Natural killer cell (primary cell): ENCODE measurements around the gene PDGFRA. TPM values are rescaled to one million over a fixed set of nuclear protein-coding genes. Genes with fewer than 3 reads are reported as not detected.

Source experiments
- ATAC-seq, 3 donors: fragments of 150-1000 bp in 2 of 3; fragments of 200-7000 bp in 1 of 3; cut with Tn5 transposase; 1 replicate in 1 of 3; 2 replicates in 2 of 3; pipeline ENCODE4 v1.10.0; 2021; ENCODE audit warnings: mild to moderate bottlenecking in 2 of 3, moderate library complexity in 2 of 3
- DNase-seq, 2 donors: peaks; one replicate each; pipeline versions ENCODE4 v3.0.0 to v3.0.0-alpha.2; 2013 to 2021; ENCODE audit warnings: mixed read lengths in 1 of 2
- H3K27ac ChIP-seq: one replicate; pipeline ENCODE4 v1.5.1; 2013; ENCODE audit warnings: mild to moderate bottlenecking, low read length
- H3K27me3 ChIP-seq: one replicate; pipeline ENCODE4 v1.6.1; 2013; ENCODE audit warnings: low read length; ENCODE audit not compliant: control insufficient read depth, insufficient read depth
- H3K36me3 ChIP-seq: one replicate; pipeline ENCODE4 v1.6.1; 2013; ENCODE audit warnings: low read length; ENCODE audit not compliant: control insufficient read depth, insufficient read depth
- H3K4me1 ChIP-seq: one replicate; pipeline ENCODE4 v1.6.1; 2013; ENCODE audit warnings: low read length; ENCODE audit not compliant: control insufficient read depth, insufficient read depth
- H3K4me3 ChIP-seq: one replicate; pipeline ENCODE4 v1.5.1; 2013; ENCODE audit warnings: low read length
- H3K9me3 ChIP-seq: one replicate; pipeline ENCODE4 v1.6.1; 2013; ENCODE audit warnings: low read length; ENCODE audit not compliant: control insufficient read depth, insufficient read depth
- H3K27ac Mint-ChIP-seq, 2 donors: one replicate each; pipeline ENCODE4 v1.8.0; 2022; ENCODE audit warnings: mild to moderate bottlenecking in 2 of 2, mixed read lengths in 2 of 2, moderate library complexity in 1 of 2
- H3K27me3 Mint-ChIP-seq, 2 donors: one replicate each; pipeline ENCODE4 v1.8.0; 2022; ENCODE audit warnings: low read depth in 2 of 2, mixed read lengths in 2 of 2
- H3K36me3 Mint-ChIP-seq: one replicate; pipeline ENCODE4 v1.8.0; 2022; ENCODE audit warnings: mixed read lengths
- H3K4me1 Mint-ChIP-seq, 2 donors: one replicate each; pipeline ENCODE4 v1.8.0; 2022; ENCODE audit warnings: mixed read lengths in 2 of 2
- H3K4me3 Mint-ChIP-seq: one replicate; pipeline ENCODE4 v1.8.0; 2022; ENCODE audit warnings: mild to moderate bottlenecking, moderate library complexity, mixed read lengths
- H3K9me3 Mint-ChIP-seq, 2 donors: one replicate each; pipeline ENCODE4 v1.8.0; 2022; ENCODE audit warnings: mixed read lengths in 2 of 2
- CTCF ChIP-seq: fragments of 200-600 bp; IDR thresholded peaks from one replicate; pipeline ENCODE4 v1.8.0; 2022; ENCODE audit warnings: antibody characterized with exemption
- WGBS: methylation state at CpG from one replicate; pipeline ENCODE4 v1.1.7; 2013; ENCODE audit warnings: missing lambda C conversion rate; ENCODE audit not compliant: insufficient coverage; 5-methylcytosine and 5-hydroxymethylcytosine counted together
- intact Hi-C: fragments of 100-400 bp; cut with micrococcal nuclease; formaldehyde crosslinking; loops from one replicate; pipeline ENCODE4 v1.14.2; 2022
- total RNA-seq, 4 donors: library from RNA; stranded (reverse); fragments of 120-200 nt in 1 of 4; gene quantifications; one replicate each; pipeline versions ENCODE4 v1.2.3 to v1.2.4, GENCODE V29; 2013 to 2022

Gene PDGFRA
- total RNA-seq, 3 donors from 2014 or later (not counting 1 experiment from before 2014, with no cell fraction given) = 0.05 TPM; not detected in 2

- Mint-ChIP-seq H3K4me1 (no peaks in the 10 kb centered on the region), H3K27ac (no peak overlapping the region), H3K9me3 (no peaks in the 10 kb centered on the region), H3K4me3 (no peak overlapping the region), H3K27me3 (peaks cover 10 to 11% of the 10 kb centered on the region in 2 donors), H3K36me3 (no peaks in the 10 kb centered on the region)
- Histone ChIP-seq H3K27me3 (no peaks in the 10 kb centered on the region), H3K4me3 (no peak overlapping the region), H3K27ac (no peak overlapping the region), H3K4me1 (no peaks in the 10 kb centered on the region), H3K9me3 (no peaks in the 10 kb centered on the region), H3K36me3 (no peaks in the 10 kb centered on the region)
- DNase-seq (no peak), ATAC-seq (no peak)
- TF ChIP-seq CTCF = no peak
- WGBS = 6% methylated on average over 2 of the region's 4 CpGs
- intact Hi-C loops = no loop called here
Measured at GRCh38 chr4:54315561-54316538, 86.8 kb downstream of the PDGFRA start.

- ATAC-seq = no peak
- Mint-ChIP-seq H3K36me3 (no peaks in the 10 kb centered on the region), H3K9me3 (no peaks in the 10 kb centered on the region), H3K4me1 (no peaks in the 10 kb centered on the region), H3K4me3 (no peak overlapping the region), H3K27me3 (peaks cover 0 to 13% of the 10 kb centered on the region in 2 donors), H3K27ac (no peak overlapping the region)
- no peaks in the 10 kb centered on the region for H3K36me3 ChIP-seq
- 89% methylated on average over 2 of the region's 2 CpGs for WGBS
- no peak overlapping the region for H3K4me3 ChIP-seq
- no peak for DNase-seq
- H3K4me1 ChIP-seq = no peaks in the 10 kb centered on the region
- no peak for TF ChIP-seq CTCF
- no peaks in the 10 kb centered on the region for H3K9me3 ChIP-seq
- intact Hi-C loops = no loop called here
- H3K27ac ChIP-seq = no peak overlapping the region
- no peaks in the 10 kb centered on the region for H3K27me3 ChIP-seq
Measured at GRCh38 chr4:54317690-54318089, 88.6 kb downstream of the PDGFRA start.

- intact Hi-C loops = loop anchor here (1.0 kb wide), 1 partner anchor 642 kb away; no protein-coding TSS in a partner anchor
- Mint-ChIP-seq H3K4me3 (no peak overlapping the region), H3K9me3 (no peaks in the 10 kb centered on the region), H3K4me1 (no peaks in the 10 kb centered on the region), H3K27me3 (peaks cover 0 to 13% of the 10 kb centered on the region in 2 donors), H3K36me3 (no peaks in the 10 kb centered on the region), H3K27ac (no peak overlapping the region)
- WGBS = 17% methylated on average over 4 of the region's 5 CpGs
- no peaks in the 10 kb centered on the region for H3K4me1 ChIP-seq
- H3K27ac ChIP-seq = no peak overlapping the region
- H3K27me3 ChIP-seq = no peaks in the 10 kb centered on the region
- peak in 1 of 2 donors; percentile 42 for DNase-seq
- no peaks in the 10 kb centered on the region for H3K9me3 ChIP-seq
- H3K36me3 ChIP-seq = no peaks in the 10 kb centered on the region
- ATAC-seq = peak in 2 of 3 donors; percentile 59 to 70
- H3K4me3 ChIP-seq = no peak overlapping the region
- peak; percentile 65 for TF ChIP-seq CTCF
Measured at GRCh38 chr4:54318904-54319303, 89.8 kb downstream of the PDGFRA start.
